GM21526 (cell line): ENCODE data around the gene GALNT15.

Experiments used
- ATAC-seq: cut with Tn5 transposase; IDR thresholded peaks from one replicate; pipeline ENCODE4 v1.9.1; 2021; ENCODE audit warnings: moderate library complexity; ENCODE audit not compliant: unreplicated experiment, low FRiP score

The GALNT15 gene

GRCh38 chr3:16174389-16174788 is at the start of gene GALNT15:
GALNT15 (plus strand) TSS chr3:16174680; CDS start chr3:16175152, 472 bp downstream.
- no peak for ATAC-seq

- ATAC-seq, result no peak
These were observed 47.8 kb upstream of the GALNT15 start for GRCh38 chr3:16126634-16127033.

- ATAC-seq, result no peak
These were observed 47.2 kb upstream of the GALNT15 start for GRCh38 chr3:16127249-16127648.

- ATAC-seq, result no peak
These were observed 44.4 kb upstream of the GALNT15 start for GRCh38 chr3:16130066-16130465.

- no peak for ATAC-seq
These were observed 42.3 kb upstream of the GALNT15 start for GRCh38 chr3:16132190-16132589.

GRCh38 chr3:16132928-16133327 is 41.6 kb upstream of the GALNT15 start:
- no peak for ATAC-seq

GRCh38 chr3:16134173-16134928 is 40.1 kb upstream of the GALNT15 start:
- no peak for ATAC-seq

- no peak for ATAC-seq
These were observed 38.4 kb upstream of the GALNT15 start for GRCh38 chr3:16136055-16136454.

GRCh38 chr3:16137044-16137443 is 37.4 kb upstream of the GALNT15 start:
- ATAC-seq, result no peak

- ATAC-seq, result no peak
These were observed 36.5 kb upstream of the GALNT15 start for GRCh38 chr3:16137977-16138376.

GRCh38 chr3:16140116-16140893 is 34.2 kb upstream of the GALNT15 start:
- no peak for ATAC-seq

- ATAC-seq, result no peak
These were observed 33.6 kb upstream of the GALNT15 start for GRCh38 chr3:16140894-16141285.

- ATAC-seq, result no peak
These were observed 32.0 kb upstream of the GALNT15 start for GRCh38 chr3:16142350-16143025.

GRCh38 chr3:16143861-16144447 is 30.5 kb upstream of the GALNT15 start:
- ATAC-seq, result no peak

- no peak for ATAC-seq
These were observed 29.3 kb upstream of the GALNT15 start for GRCh38 chr3:16145176-16145575.

- ATAC-seq, result no peak
These were observed 28.3 kb upstream of the GALNT15 start for GRCh38 chr3:16146015-16146730.

GRCh38 chr3:16147220-16147994 is 27.1 kb upstream of the GALNT15 start:
- no peak for ATAC-seq

GRCh38 chr3:16148213-16148612 is 26.3 kb upstream of the GALNT15 start:
- no peak for ATAC-seq

GRCh38 chr3:16148783-16149182 is 25.7 kb upstream of the GALNT15 start:
- ATAC-seq, result no peak

GRCh38 chr3:16150285-16150684 is 24.2 kb upstream of the GALNT15 start:
- no peak for ATAC-seq
